Measurements from ENCODE around the gene JUNB.

DNA sequence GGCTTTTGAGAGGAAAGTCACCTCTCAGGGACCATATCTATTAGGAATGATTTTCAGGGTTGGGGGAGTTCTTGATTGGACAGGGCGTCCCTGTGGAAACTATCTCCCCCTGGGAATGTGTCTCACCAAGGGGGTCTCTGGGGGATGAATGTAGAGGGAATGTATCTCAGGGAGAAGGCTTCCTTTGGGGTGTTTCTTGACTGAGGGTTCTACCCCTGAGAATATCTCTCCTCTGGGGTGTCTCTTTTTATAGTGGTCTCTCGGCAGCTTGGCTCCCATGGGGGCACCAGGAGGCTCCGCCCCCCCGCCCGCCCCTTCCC, 42.1 kb downstream of the JUNB start:
- TF ChIP-seq, protein P1, sequence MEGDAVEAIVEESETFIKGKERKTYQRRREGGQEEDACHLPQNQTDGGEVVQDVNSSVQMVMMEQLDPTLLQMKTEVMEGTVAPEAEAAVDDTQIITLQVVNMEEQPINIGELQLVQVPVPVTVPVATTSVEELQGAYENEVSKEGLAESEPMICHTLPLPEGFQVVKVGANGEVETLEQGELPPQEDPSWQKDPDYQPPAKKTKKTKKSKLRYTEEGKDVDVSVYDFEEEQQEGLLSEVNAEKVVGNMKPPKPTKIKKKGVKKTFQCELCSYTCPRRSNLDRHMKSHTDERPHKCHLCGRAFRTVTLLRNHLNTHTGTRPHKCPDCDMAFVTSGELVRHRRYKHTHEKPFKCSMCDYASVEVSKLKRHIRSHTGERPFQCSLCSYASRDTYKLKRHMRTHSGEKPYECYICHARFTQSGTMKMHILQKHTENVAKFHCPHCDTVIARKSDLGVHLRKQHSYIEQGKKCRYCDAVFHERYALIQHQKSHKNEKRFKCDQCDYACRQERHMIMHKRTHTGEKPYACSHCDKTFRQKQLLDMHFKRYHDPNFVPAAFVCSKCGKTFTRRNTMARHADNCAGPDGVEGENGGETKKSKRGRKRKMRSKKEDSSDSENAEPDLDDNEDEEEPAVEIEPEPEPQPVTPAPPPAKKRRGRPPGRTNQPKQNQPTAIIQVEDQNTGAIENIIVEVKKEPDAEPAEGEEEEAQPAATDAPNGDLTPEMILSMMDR (IDR thresholded peaks at IDR 0.05): no peak
- TF ChIP-seq POLR2AphosphoS5 (IDR thresholded peaks at IDR 0.05): no peak
- TF ChIP-seq POLR2A (IDR thresholded peaks at IDR 0.05): no peak

All from breast epithelium (tissue), 3 donors.